Activated CD4-positive, alpha-beta T cell treated with anti-CD3 and anti-CD28 coated beads, Interleukin-2, amount 10 ng/mL, durations not matched to agents 24 days and 14 days (primary cell): ENCODE measurements around the gene OSBPL5. TPM values are rescaled to one million over a fixed set of nuclear protein-coding genes. Genes with fewer than 3 reads are reported as not detected.

ENCODE experiments used
- DNase-seq: peaks from one replicate; pipeline ENCODE4 v3.0.0; 2022
- H3K27ac Mint-ChIP-seq: one replicate; pipeline ENCODE4 v1.8.0; 2022; ENCODE audit warnings: mild to moderate bottlenecking, mixed read lengths
- H3K27me3 Mint-ChIP-seq: one replicate; pipeline ENCODE4 v1.8.0; 2022; ENCODE audit warnings: mixed read lengths
- H3K36me3 Mint-ChIP-seq: one replicate; pipeline ENCODE4 v1.8.0; 2022; ENCODE audit warnings: low read depth, mild to moderate bottlenecking, mixed read lengths
- H3K4me1 Mint-ChIP-seq: one replicate; pipeline ENCODE4 v1.8.0; 2021; ENCODE audit warnings: mixed read lengths
- H3K4me3 Mint-ChIP-seq: one replicate; pipeline ENCODE4 v1.8.0; 2022; ENCODE audit warnings: mild to moderate bottlenecking, moderate library complexity, mixed read lengths
- H3K9me3 Mint-ChIP-seq: one replicate; pipeline ENCODE4 v1.8.0; 2021; ENCODE audit warnings: mixed read lengths
- intact Hi-C: fragments of 100-400 bp; cut with micrococcal nuclease; formaldehyde crosslinking; loops from one replicate; pipeline ENCODE4 v1.15.1; 2023
- total RNA-seq: library from RNA; stranded (reverse); gene quantifications from 2 replicates; pipeline ENCODE4 v1.2.3, GENCODE V29; 2022

OSBPL5 gene
- total RNA-seq, 1 donor from 2014 or later, result 3.4 TPM

DNA sequence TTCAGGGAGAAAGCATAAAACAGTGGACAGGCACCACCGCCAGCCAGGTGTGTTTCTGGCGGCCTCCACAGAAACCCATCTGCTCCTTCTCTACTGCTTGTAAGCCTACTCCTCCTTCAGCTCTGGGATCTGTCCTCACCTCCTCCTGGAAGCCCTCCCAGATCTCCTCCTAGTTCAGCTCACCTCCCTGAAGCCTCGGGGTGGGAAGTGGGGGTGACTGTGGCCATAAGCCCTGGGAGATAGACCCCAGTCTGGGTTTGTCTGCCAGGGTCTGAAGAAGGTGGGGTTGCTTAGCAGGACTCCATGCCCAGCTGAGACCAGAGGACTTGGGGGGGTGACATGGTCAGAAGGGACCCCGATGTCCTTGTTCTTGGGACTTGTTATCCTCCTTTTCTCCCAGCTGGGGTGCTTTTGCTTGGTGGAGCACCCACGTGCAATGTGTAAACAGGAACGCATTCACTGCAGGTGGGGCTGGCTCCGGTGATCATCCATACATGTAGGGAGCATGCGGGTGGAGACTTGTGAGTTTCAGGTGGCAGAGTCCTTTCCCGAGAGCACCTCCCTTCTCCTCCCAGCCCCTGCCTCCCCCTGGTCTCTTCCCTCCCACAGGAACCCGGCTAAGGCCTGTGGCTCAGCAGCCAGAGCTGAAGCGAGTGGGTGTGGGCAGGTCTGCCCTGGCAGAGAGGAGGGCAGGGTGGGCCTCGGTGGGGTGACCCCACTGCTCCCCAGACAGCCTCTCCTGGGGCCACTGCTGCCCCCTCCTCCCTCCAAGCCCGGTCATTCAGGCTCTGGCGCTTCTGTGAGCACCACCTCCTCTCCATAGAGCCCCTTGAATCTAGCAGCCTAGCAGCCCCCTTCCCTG lies 27.6 kb upstream of the OSBPL5 start:
- Mint-ChIP-seq H3K27me3 (no peaks in the 10 kb centered on the region), H3K36me3 (no peaks in the 10 kb centered on the region), H3K27ac (no peak overlapping the region), H3K4me1 (no peaks in the 10 kb centered on the region), H3K4me3 (no peak overlapping the region), H3K9me3 (no peaks in the 10 kb centered on the region)
- DNase-seq, result no peak
- intact Hi-C loops, result no loop called here

DNA sequence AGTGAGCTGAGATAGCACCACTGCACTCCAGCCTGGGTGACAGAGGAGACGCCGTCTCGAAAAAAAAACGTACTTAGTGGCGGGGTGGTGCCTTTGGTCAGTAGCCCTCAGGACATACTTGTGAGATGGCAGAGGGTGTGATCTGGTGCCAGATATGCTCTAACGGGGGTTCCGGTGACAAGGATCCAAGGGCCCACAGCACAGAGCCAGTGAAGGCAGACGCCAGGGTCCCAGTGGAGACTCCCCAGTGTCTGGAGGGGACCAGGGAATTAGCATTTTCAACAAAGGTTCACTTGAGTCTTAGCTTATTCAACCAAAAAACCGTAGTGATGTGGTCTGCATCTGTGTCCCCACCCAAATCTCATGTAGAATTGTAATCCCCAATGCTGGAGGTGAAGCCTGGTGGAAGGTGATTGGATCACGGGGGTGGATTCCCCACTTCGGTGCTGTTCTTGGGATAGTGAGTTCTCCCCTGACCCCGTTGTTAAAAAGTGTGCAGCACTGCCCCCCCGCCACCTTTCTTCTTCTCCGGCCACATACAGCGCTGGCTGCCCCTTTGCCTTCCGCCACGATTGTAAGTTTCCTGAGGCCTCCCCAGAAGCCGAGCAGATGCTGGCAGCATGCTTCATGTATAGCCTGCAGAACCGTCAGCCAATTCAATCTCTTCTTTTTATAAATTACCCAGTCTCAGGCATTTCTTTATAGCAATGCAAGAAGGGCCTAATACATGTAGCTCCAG lies 26.6 kb upstream of the OSBPL5 start:
- H3K9me3 Mint-ChIP-seq, result no peaks in the 10 kb centered on the region
- no peaks in the 10 kb centered on the region for H3K36me3 Mint-ChIP-seq
- H3K27ac Mint-ChIP-seq, result no peak overlapping the region
- no peak for DNase-seq
- H3K4me1 Mint-ChIP-seq, result no peaks in the 10 kb centered on the region
- intact Hi-C loops, result no loop called here
- H3K4me3 Mint-ChIP-seq, result no peak overlapping the region
- H3K27me3 Mint-ChIP-seq, result no peaks in the 10 kb centered on the region

DNA sequence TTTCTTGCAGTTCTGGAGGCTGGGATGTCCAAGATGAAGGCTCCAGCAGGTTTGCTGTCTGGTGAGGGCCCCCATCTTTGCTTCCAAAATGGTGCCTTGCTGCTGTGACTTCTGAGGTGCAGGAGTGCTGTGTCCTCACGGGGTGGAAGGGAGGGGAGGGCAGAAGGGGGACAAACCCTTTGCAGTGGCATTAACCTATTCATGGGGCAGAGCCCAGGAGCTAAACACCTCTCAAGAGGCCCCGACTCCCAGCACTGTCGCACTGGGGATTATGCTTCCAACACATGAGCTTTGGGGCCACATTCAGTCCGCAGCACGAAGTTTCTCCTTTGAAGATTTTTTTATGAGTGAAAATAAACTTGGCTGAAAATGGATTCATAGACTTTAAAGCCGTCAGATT lies 25.5 kb upstream of the OSBPL5 start:
- no peak overlapping the region for H3K27ac Mint-ChIP-seq

DNA sequence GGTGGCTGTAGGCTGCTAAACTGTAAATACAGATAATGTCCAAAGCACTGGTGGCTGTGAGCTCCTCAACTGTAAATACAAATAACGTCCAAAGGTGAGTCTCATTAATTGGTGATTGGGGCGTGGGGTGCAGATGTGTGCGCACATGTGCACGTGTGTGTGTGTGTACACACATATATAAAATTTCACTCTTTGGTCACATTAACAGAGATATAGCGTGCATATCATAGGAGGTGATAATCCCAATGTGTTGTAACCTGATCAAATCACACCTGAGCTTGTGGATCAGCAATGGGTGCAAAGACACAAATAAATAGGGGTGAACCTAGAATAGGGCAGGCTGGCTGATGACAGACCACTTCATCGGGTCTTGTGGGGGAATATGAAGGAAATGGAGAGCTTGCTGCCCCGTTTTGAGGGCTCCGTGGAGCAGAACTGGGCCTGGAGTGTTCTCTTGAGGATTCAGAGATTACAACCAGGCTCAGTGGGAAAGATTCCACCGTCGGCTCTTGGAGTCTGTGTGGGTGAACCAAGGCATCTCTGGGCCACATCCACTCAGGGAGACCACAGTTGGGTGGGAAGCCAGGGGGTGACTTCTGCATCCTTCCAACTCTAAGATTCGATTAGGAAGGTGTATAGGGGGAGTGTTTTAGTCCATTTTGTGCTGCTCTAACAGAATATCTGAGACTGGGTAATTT lies 24.9 kb upstream of the OSBPL5 start:
- Mint-ChIP-seq H3K27me3 (no peaks in the 10 kb centered on the region), H3K4me1 (no peaks in the 10 kb centered on the region), H3K36me3 (no peaks in the 10 kb centered on the region), H3K27ac (no peak overlapping the region), H3K4me3 (no peak overlapping the region), H3K9me3 (no peaks in the 10 kb centered on the region)
- intact Hi-C loops, result no loop called here
- no peak for DNase-seq

More for the DNA sequence above, 25.5 kb upstream of the OSBPL5 start:
- no peak for DNase-seq
- intact Hi-C loops, result no loop called here
- H3K9me3 Mint-ChIP-seq, result no peaks in the 10 kb centered on the region
- no peaks in the 10 kb centered on the region for H3K4me1 Mint-ChIP-seq
- H3K27me3 Mint-ChIP-seq, result no peaks in the 10 kb centered on the region
- no peaks in the 10 kb centered on the region for H3K36me3 Mint-ChIP-seq
- no peak overlapping the region for H3K4me3 Mint-ChIP-seq

DNA sequence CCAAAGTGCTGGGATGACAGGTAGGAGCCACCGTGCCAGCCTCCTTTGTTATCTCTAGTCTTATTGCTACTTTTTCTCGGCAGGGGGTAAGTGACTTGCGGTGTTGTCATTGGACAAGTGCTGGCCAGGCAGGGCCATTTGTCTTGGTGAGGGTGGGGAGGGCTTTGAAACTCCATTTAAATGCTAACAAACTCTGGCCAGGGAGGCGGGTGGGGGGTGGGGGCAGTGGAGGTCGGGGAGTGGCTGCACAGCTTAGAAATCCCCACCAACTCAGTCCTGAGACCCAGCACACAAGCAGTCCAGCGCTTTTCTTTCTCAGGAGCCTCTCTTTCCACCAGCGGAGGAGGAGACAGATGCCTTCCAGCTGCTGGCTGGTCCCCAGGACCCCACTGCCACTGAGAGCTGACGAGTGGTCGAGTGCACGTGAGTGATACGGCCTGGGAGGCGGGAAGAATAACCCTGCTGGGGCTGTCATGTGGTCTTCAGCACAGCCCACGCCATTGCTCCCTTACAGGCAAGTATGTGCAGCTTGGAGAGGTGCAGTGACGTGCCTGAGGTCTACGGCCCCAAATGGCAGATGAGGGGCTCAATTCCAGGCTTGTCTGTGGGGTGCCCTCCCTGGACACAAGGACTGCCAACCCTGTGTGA lies 24.2 kb upstream of the OSBPL5 start:
- no peak for DNase-seq
- Mint-ChIP-seq H3K9me3 (no peaks in the 10 kb centered on the region), H3K4me3 (no peak overlapping the region), H3K27me3 (no peaks in the 10 kb centered on the region), H3K36me3 (no peaks in the 10 kb centered on the region), H3K4me1 (no peaks in the 10 kb centered on the region), H3K27ac (no peak overlapping the region)
- intact Hi-C loops, result no loop called here

DNA sequence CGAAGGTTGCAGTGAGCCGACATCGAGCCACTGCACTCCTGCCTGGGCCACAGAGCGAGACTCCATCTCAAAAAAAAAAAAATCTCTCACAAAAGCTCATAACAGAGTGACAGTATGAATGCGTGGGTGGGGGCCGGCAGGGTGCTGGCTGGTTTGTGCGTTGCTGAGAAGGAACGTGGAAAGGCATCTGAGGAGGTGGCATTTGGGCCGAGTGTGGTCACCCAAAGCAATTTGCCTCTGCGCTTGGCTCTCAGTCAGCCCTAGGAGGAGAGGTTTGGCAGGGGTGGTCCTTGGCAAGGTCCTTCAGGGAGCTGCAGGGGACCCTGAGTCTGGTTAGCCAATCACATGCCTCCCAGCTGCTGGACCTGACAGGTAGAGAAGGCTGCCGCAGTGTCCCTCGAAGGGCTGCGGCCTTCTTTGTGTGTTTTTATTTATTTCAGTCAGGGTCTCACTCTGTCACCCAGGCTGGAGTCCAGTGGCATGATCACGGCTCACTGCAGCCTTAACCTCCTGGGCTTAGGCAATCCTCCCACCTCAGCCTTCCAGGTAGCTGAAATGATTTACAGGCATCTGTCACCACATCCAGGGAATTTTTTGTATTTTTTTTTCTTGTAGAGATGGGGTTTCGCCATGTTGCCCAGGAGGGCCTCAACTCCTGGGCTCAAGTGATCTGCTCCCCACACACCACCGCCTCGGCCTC lies 23.5 kb upstream of the OSBPL5 start:
- Mint-ChIP-seq H3K36me3 (no peaks in the 10 kb centered on the region), H3K27me3 (no peaks in the 10 kb centered on the region), H3K4me1 (no peaks in the 10 kb centered on the region), H3K4me3 (no peak overlapping the region), H3K27ac (no peak overlapping the region), H3K9me3 (no peaks in the 10 kb centered on the region)
- DNase-seq, result no peak
- intact Hi-C loops, result no loop called here

DNA sequence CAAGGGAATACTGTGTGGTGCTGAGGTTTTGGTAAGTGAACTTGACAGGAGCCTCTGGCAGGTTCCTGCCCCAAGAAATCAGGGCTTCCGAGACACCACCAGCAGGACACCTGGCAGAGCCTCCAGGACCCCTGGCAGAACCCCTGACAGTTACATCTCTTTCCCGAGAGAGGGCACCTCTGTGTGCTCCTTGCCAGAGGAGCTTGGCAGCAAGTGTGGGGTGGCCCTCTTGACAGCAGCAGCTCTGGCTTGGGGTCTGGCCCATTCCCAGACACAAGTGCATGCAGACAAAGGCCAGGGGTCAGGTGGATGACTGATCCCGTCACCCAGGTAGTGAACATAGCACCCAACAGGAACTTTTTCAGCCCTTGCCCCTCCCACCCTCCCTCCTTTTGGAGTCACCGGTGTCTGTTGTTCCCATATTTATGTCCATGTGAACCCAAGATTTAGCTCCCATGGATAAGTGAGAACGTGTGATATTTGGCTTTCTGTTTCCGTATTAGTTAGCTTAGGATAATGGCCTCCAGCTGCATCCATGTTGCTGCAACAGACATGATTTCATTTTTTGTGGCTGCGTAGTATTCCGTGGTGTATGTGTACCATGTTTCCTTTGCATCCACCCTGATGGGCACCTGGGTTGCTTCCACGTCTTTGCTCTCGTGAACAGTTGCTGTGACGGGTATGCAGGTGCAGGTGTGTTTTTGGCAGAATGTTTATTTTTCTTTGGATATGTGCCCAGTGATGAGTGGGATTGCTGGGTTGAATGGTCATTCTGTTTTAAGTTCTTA lies 21.2 kb upstream of the OSBPL5 start:
- Mint-ChIP-seq H3K9me3 (no peaks in the 10 kb centered on the region), H3K4me3 (no peak overlapping the region), H3K27ac (no peak overlapping the region), H3K36me3 (no peaks in the 10 kb centered on the region), H3K27me3 (no peaks in the 10 kb centered on the region), H3K4me1 (no peaks in the 10 kb centered on the region)
- DNase-seq, result no peak
- intact Hi-C loops, result no loop called here

DNA sequence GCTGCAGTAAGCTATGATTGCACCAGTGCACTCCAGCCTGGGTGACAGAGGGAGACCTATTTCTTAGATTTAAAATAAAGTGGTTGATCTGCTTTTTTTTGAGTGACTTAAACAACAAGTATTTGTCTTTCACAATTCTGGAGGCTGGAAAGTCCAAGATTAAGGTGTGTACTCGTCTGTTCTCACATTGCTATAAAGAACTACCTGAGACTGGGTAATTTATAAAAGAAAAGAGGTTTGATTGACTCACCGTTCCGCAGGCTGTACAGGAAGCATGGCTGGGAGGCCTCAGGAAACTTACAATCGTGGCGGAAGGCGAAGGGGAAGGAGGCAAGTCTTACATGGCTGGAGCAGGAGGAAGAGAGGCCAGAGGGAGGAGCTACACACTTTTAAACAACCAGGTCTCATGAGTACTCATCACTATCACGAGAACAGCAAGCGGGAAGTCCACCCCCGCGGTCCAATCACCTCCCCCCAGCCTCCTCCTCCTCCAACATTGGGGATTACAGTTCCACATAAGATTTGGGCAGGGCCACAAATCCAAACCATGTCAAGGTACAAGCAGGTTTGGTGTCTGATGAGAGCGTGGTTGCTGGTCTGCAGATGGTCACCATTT lies 19.7 kb upstream of the OSBPL5 start:
- intact Hi-C loops, result no loop called here
- Mint-ChIP-seq H3K4me3 (no peak overlapping the region), H3K36me3 (no peaks in the 10 kb centered on the region), H3K9me3 (no peaks in the 10 kb centered on the region), H3K27ac (no peak overlapping the region), H3K27me3 (no peaks in the 10 kb centered on the region), H3K4me1 (no peaks in the 10 kb centered on the region)
- DNase-seq, result no peak

DNA sequence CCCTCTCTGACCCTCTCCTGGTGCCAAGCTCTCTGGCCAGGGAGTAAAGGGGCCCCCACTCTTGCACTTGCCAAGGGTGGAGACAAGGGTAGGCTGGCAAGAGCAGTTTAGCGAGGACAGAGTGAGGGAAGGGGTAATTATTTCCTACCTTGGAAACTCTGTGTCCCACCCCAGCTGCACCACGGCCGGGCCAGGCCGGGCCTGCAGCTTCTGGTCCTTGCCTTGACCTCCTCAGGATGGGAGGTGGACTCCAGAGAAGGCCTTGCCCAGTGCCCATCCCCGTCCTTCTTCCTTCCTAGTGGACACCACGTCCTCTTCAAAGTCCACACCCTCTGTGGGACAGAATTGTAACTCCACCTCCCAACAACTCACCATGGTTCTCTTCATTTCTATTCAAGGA lies 18.4 kb upstream of the OSBPL5 start:
- H3K9me3 Mint-ChIP-seq, result no peaks in the 10 kb centered on the region
- no peaks in the 10 kb centered on the region for H3K36me3 Mint-ChIP-seq
- no peaks in the 10 kb centered on the region for H3K27me3 Mint-ChIP-seq
- DNase-seq, result no peak
- no peak overlapping the region for H3K27ac Mint-ChIP-seq
- intact Hi-C loops, result no loop called here
- H3K4me1 Mint-ChIP-seq, result no peaks in the 10 kb centered on the region
- no peak overlapping the region for H3K4me3 Mint-ChIP-seq

DNA sequence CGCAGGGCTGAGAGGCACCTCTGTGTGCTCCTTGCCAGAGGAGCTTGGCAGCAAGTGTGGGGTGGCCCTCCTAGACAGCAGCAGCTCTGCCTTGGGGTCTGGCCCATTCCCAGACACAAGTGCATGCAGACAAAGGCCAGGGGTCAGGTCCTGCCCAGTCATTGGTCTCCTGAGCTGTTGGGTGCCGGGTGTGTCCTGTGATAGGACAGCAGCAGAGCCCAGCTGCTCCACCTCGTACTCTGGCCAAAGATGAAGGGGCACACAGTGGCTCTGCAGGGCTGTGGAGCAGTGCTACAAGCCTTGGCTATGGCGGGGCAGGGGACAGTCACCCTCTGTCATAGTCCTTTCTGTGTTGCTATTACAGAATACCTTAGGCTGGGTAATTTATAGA lies 17.3 kb upstream of the OSBPL5 start:
- no peaks in the 10 kb centered on the region for H3K9me3 Mint-ChIP-seq
- intact Hi-C loops, result no loop called here
- no peaks in the 10 kb centered on the region for H3K4me1 Mint-ChIP-seq
- no peak overlapping the region for H3K4me3 Mint-ChIP-seq
- no peaks in the 10 kb centered on the region for H3K36me3 Mint-ChIP-seq
- DNase-seq, result no peak
- H3K27ac Mint-ChIP-seq, result no peak overlapping the region
- H3K27me3 Mint-ChIP-seq, result peaks cover 3% of the 10 kb centered on the region

DNA sequence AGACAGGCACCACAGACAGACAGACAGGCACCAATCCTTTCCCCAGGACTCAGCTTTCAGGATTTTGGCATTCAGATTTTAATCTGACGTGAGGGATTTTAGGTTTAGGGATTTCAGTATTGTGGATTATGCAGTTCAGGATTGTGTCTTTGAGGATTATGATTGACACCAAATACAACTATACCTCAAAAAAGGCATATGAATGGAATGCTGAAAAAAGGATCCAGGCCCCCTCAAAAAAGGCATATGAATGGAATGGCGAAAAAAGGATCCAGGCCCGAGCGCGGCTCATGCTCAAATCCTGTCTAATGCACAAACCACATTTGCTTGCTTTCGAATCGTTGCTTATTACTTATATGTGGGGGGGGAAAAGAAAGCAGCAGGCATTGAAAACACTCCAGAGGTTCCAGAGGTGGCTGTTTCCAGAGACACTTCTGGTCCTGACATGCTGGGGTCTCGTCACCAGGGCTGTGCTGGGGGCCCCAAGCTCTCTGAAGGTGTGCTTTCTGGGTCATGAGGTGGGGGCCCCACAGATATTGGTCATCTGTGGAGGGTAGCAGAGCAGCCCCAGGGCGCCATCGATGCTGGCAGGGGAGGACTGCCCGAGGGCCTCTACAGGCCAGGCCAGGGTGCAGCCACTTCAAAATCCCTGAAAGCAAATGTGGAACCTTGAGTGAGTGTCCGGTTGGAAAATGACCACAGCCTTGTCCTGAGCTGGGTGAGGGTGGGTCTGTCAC lies 16.8 kb upstream of the OSBPL5 start:
- H3K4me3 Mint-ChIP-seq, result no peak overlapping the region
- H3K36me3 Mint-ChIP-seq, result no peaks in the 10 kb centered on the region
- no peak overlapping the region for H3K27ac Mint-ChIP-seq
- peaks cover 5% of the 10 kb centered on the region for H3K9me3 Mint-ChIP-seq
- DNase-seq, result no peak
- no peaks in the 10 kb centered on the region for H3K4me1 Mint-ChIP-seq
- intact Hi-C loops, result no loop called here
- peaks cover 3% of the 10 kb centered on the region for H3K27me3 Mint-ChIP-seq

DNA sequence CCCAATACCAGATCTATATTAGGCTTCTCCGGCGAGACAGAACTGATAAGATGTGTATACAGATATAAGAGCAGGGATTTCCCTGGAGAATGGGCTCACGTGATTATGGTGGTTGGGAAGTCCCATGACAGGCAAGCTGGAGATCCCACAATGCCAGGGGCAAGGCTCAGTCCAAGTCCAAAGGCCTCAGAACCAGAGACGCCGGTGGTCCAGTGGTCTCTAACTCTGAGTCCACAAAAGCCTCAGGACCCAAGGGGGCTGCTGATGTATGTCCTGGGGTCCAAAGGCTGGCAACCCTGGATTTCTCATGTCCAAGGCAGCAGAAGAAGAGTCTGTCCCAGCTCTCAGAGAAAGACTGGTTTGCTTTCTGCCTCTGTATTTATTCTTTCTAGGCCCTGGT lies 15.8 kb upstream of the OSBPL5 start:
- H3K27me3 Mint-ChIP-seq, result peaks cover 6% of the 10 kb centered on the region
- no peak overlapping the region for H3K27ac Mint-ChIP-seq
- no peak overlapping the region for H3K4me3 Mint-ChIP-seq
- peaks cover 10% of the 10 kb centered on the region for H3K9me3 Mint-ChIP-seq
- no peak for DNase-seq
- intact Hi-C loops, result no loop called here
- H3K36me3 Mint-ChIP-seq, result no peaks in the 10 kb centered on the region
- no peaks in the 10 kb centered on the region for H3K4me1 Mint-ChIP-seq
